Keratinocyte (primary cell): ENCODE results near the gene TSSC4.

ENCODE experiments used
- CTCF ChIP-seq, 3 experiments: IDR thresholded peaks in 1 of 3; conservative IDR thresholded peaks in 1 of 3; optimal IDR thresholded peaks in 1 of 3; 2 replicates in 2 of 3; 3 replicates in 1 of 3; pipeline versions ENCODE3 to v1.5.1; 2011; ENCODE audit warnings: low read length in 3 of 3, mild to moderate bottlenecking in 3 of 3, moderate library complexity in 2 of 3, control low read depth in 1 of 3, inconsistent platforms in 1 of 3; ENCODE audit not compliant: insufficient read depth in 2 of 3; ENCODE audit errors: extremely low read depth in 1 of 3
- EZH2 ChIP-seq: IDR thresholded peaks from one replicate; pipeline ENCODE4 v1.6.1; 2012; ENCODE audit warnings: inconsistent platforms, mild to moderate bottlenecking, low read length, moderate library complexity

GRCh38 chr11:2363577-2364370, 36.8 kb upstream of the TSSC4 start:
- no peak for TF ChIP-seq CTCF (optimal IDR thresholded peaks at IDR 0.05 in 1 of 3, IDR thresholded peaks at IDR 0.05 in 1 of 3, conservative IDR thresholded peaks at IDR 0.05 in 1 of 3; ENCODE audit: extremely low read depth in 1 of 3, insufficient read depth in 2 of 3, low read length in 3 of 3)
- no peak for TF ChIP-seq EZH2
